Effector CD8-positive, alpha-beta T cell (primary cell): ENCODE data around the gene PDGFRB.

Experiments used
- DNase-seq: peaks from one replicate; lab custom pipeline; 2025; lab: John Stamatoyannopoulos, UW

PDGFRB gene

GRCh38 chr5:150144246-150144801 lies 11.3 kb downstream of the PDGFRB start:
- DNase-seq: no peak

GRCh38 chr5:150143350-150144245 lies 12.0 kb downstream of the PDGFRB start:
- no peak for DNase-seq

GRCh38 chr5:150142959-150143349 lies 12.7 kb downstream of the PDGFRB start:
- DNase-seq: no peak

- DNase-seq: no peak
These were observed 13.3 kb downstream of the PDGFRB start for GRCh38 chr5:150142185-150142958.

GRCh38 chr5:150141544-150142184 lies 14.0 kb downstream of the PDGFRB start:
- DNase-seq: no peak

- DNase-seq: no peak
These were observed 14.8 kb downstream of the PDGFRB start for GRCh38 chr5:150140830-150141229.

- no peak for DNase-seq
These were observed 16.3 kb downstream of the PDGFRB start for GRCh38 chr5:150139334-150139733.

GRCh38 chr5:150138551-150139265 lies 16.9 kb downstream of the PDGFRB start:
- no peak for DNase-seq

- DNase-seq: no peak
These were observed 17.6 kb downstream of the PDGFRB start for GRCh38 chr5:150137997-150138396.

- DNase-seq: no peak
These were observed 18.3 kb downstream of the PDGFRB start for GRCh38 chr5:150137168-150137957.

- no peak for DNase-seq
These were observed 19.1 kb downstream of the PDGFRB start for GRCh38 chr5:150136305-150137167.

GRCh38 chr5:150135557-150136304 lies 19.9 kb downstream of the PDGFRB start:
- DNase-seq: no peak

- no peak for DNase-seq
These were observed 21.5 kb downstream of the PDGFRB start for GRCh38 chr5:150134198-150134588.

- no peak for DNase-seq
These were observed 22.0 kb downstream of the PDGFRB start for GRCh38 chr5:150133581-150134197.

GRCh38 chr5:150132740-150133139 lies 22.9 kb downstream of the PDGFRB start:
- no peak for DNase-seq

- DNase-seq: no peak
These were observed 23.5 kb downstream of the PDGFRB start for GRCh38 chr5:150131978-150132694.

GRCh38 chr5:150131461-150131860 lies 24.2 kb downstream of the PDGFRB start:
- DNase-seq: no peak

- no peak for DNase-seq
These were observed 25.1 kb downstream of the PDGFRB start for GRCh38 chr5:150130493-150130922.
